SK-N-MC (cell line): ENCODE data around the gene STAT5A.

Source experiments
- EZH2 ChIP-seq: fragments of 200-600 bp; sonication (generic); IDR thresholded peaks from one replicate; pipeline ENCODE4 v1.6.1; 2017; ENCODE audit warnings: antibody characterized with exemption
- POLR2AphosphoS5 ChIP-seq: IDR thresholded peaks from 2 replicates; pipeline ENCODE4 v1.6.1; 2012; ENCODE audit warnings: mild to moderate bottlenecking, low read depth, low read length, borderline replicate concordance

- TF ChIP-seq POLR2AphosphoS5, result no peak
- no peak for TF ChIP-seq EZH2
Measured at GRCh38 chr17:42339221-42339620, 50.9 kb downstream of the STAT5A start.
